ENCODE measurements around the gene OPRM1.

The OPRM1 gene

GRCh38 chr6:154258064-154258757, 219.2 kb downstream of the OPRM1 start:
- Histone ChIP-seq H3K4me1 (ENCODE audit: insufficient read depth, insufficient read length) (no peaks in the 10 kb centered on the region), H3K36me3 (ENCODE audit: insufficient read depth, insufficient read length, low read length) (no peaks in the 10 kb centered on the region), H3K27me3 (ENCODE audit: insufficient read depth, insufficient read length) (no peaks in the 10 kb centered on the region), H3K4me3 (ENCODE audit: insufficient read length, low read depth) (no peak overlapping the region), H3K9ac (ENCODE audit: insufficient read length, low read depth) (no peak overlapping the region), H3K9me3 (ENCODE audit: insufficient read depth, low read length) (peaks cover 6% of the 10 kb centered on the region; the same call in 1 of the 2 replicates)
- TF ChIP-seq YY1 (IDR thresholded peaks at IDR 0.05; ENCODE audit: insufficient read depth, insufficient read length), result no peak
- no peak for TF ChIP-seq SUZ12 (IDR thresholded peaks at IDR 0.05; ENCODE audit: extremely low read depth, insufficient read depth, insufficient read length)
- TF ChIP-seq ZNF274 (IDR thresholded peaks at IDR 0.05; ENCODE audit: low read depth, low read length), result no peak
- DNase-seq (ENCODE audit: low read depth, low spot score), result no peak

GRCh38 chr6:154261688-154262397, 222.8 kb downstream of the OPRM1 start:
- no peaks in the 10 kb centered on the region for H3K27me3 ChIP-seq (ENCODE audit: insufficient read depth, insufficient read length)
- H3K4me3 ChIP-seq (ENCODE audit: insufficient read length, low read depth), result no peak overlapping the region
- no peaks in the 10 kb centered on the region for H3K36me3 ChIP-seq (ENCODE audit: insufficient read depth, insufficient read length, low read length)
- H3K4me1 ChIP-seq (ENCODE audit: insufficient read depth, insufficient read length), result no peaks in the 10 kb centered on the region
- H3K9me3 ChIP-seq (ENCODE audit: insufficient read depth, low read length), result no peaks in the 10 kb centered on the region
- no peak overlapping the region for H3K9ac ChIP-seq (ENCODE audit: insufficient read length, low read depth)
- TF ChIP-seq SUZ12 (IDR thresholded peaks at IDR 0.05; ENCODE audit: extremely low read depth, insufficient read depth, insufficient read length) (no peak), YY1 (IDR thresholded peaks at IDR 0.05; ENCODE audit: insufficient read depth, insufficient read length) (no peak), ZNF274 (IDR thresholded peaks at IDR 0.05; ENCODE audit: low read depth, low read length) (no peak)
- DNase-seq (ENCODE audit: low read depth, low spot score), result no peak

GRCh38 chr6:154266560-154267099, 227.6 kb downstream of the OPRM1 start:
- no peak overlapping the region for H3K9ac ChIP-seq (ENCODE audit: insufficient read length, low read depth)
- no peak overlapping the region for H3K4me3 ChIP-seq (ENCODE audit: insufficient read length, low read depth)
- DNase-seq (ENCODE audit: low read depth, low spot score), result no peak
- TF ChIP-seq YY1 (IDR thresholded peaks at IDR 0.05; ENCODE audit: insufficient read depth, insufficient read length) (no peak), SUZ12 (IDR thresholded peaks at IDR 0.05; ENCODE audit: extremely low read depth, insufficient read depth, insufficient read length) (no peak), ZNF274 (IDR thresholded peaks at IDR 0.05; ENCODE audit: low read depth, low read length) (no peak)
- H3K27me3 ChIP-seq (ENCODE audit: insufficient read depth, insufficient read length), result no peaks in the 10 kb centered on the region
- no peaks in the 10 kb centered on the region for H3K36me3 ChIP-seq (ENCODE audit: insufficient read depth, insufficient read length, low read length)
- H3K9me3 ChIP-seq (ENCODE audit: insufficient read depth, low read length), result peaks cover 8% of the 10 kb centered on the region; the same call in 1 of the 2 replicates
- H3K4me1 ChIP-seq (ENCODE audit: insufficient read depth, insufficient read length), result no peaks in the 10 kb centered on the region

- Histone ChIP-seq H3K9ac (ENCODE audit: insufficient read length, low read depth) (no peak overlapping the region), H3K4me3 (ENCODE audit: insufficient read length, low read depth) (no peak overlapping the region), H3K27me3 (ENCODE audit: insufficient read depth, insufficient read length) (no peaks in the 10 kb centered on the region), H3K4me1 (ENCODE audit: insufficient read depth, insufficient read length) (no peaks in the 10 kb centered on the region), H3K36me3 (ENCODE audit: insufficient read depth, insufficient read length, low read length) (no peaks in the 10 kb centered on the region), H3K9me3 (ENCODE audit: insufficient read depth, low read length) (peaks cover 8% of the 10 kb centered on the region; the same call in 1 of the 2 replicates)
- TF ChIP-seq SUZ12 (IDR thresholded peaks at IDR 0.05; ENCODE audit: extremely low read depth, insufficient read depth, insufficient read length), result no peak
- no peak for TF ChIP-seq ZNF274 (IDR thresholded peaks at IDR 0.05; ENCODE audit: low read depth, low read length)
- no peak for TF ChIP-seq YY1 (IDR thresholded peaks at IDR 0.05; ENCODE audit: insufficient read depth, insufficient read length)
- DNase-seq (ENCODE audit: low read depth, low spot score), result no peak
Measured at GRCh38 chr6:154267508-154268106, 228.6 kb downstream of the OPRM1 start.

- Histone ChIP-seq H3K9ac (ENCODE audit: insufficient read length, low read depth) (no peak overlapping the region), H3K9me3 (ENCODE audit: insufficient read depth, low read length) (peaks cover 8% of the 10 kb centered on the region; the same call in 1 of the 2 replicates), H3K36me3 (ENCODE audit: insufficient read depth, insufficient read length, low read length) (no peaks in the 10 kb centered on the region), H3K4me1 (ENCODE audit: insufficient read depth, insufficient read length) (no peaks in the 10 kb centered on the region), H3K27me3 (ENCODE audit: insufficient read depth, insufficient read length) (no peaks in the 10 kb centered on the region), H3K4me3 (ENCODE audit: insufficient read length, low read depth) (no peak overlapping the region)
- TF ChIP-seq YY1 (IDR thresholded peaks at IDR 0.05; ENCODE audit: insufficient read depth, insufficient read length), result no peak
- TF ChIP-seq ZNF274 (IDR thresholded peaks at IDR 0.05; ENCODE audit: low read depth, low read length), result no peak
- TF ChIP-seq SUZ12 (IDR thresholded peaks at IDR 0.05; ENCODE audit: extremely low read depth, insufficient read depth, insufficient read length), result no peak
- no peak for DNase-seq (ENCODE audit: low read depth, low spot score)
Measured at GRCh38 chr6:154268486-154268885, 229.4 kb downstream of the OPRM1 start.

GRCh38 chr6:154274168-154274567, 235.1 kb downstream of the OPRM1 start:
- Histone ChIP-seq H3K4me1 (ENCODE audit: insufficient read depth, insufficient read length) (no peaks in the 10 kb centered on the region), H3K9me3 (ENCODE audit: insufficient read depth, low read length) (no peaks in the 10 kb centered on the region), H3K4me3 (ENCODE audit: insufficient read length, low read depth) (no peak overlapping the region), H3K9ac (ENCODE audit: insufficient read length, low read depth) (no peak overlapping the region), H3K36me3 (ENCODE audit: insufficient read depth, insufficient read length, low read length) (no peaks in the 10 kb centered on the region), H3K27me3 (ENCODE audit: insufficient read depth, insufficient read length) (no peaks in the 10 kb centered on the region)
- TF ChIP-seq SUZ12 (IDR thresholded peaks at IDR 0.05; ENCODE audit: extremely low read depth, insufficient read depth, insufficient read length) (no peak), ZNF274 (IDR thresholded peaks at IDR 0.05; ENCODE audit: low read depth, low read length) (no peak), YY1 (IDR thresholded peaks at IDR 0.05; ENCODE audit: insufficient read depth, insufficient read length) (no peak)
- no peak for DNase-seq (ENCODE audit: low read depth, low spot score)

All from NT2/D1 (cell line).